ENCODE data around the gene FLNB. TPM values are rescaled to one million over a fixed set of nuclear protein-coding genes. Genes with fewer than 3 reads are reported as not detected.

FLNB gene
- total and polyA plus RNA-seq, 2 of the 13 experiments (the other 11 are each of a cell fraction or from before 2014, with no cell fraction given) = 106 to 130 TPM

DNA sequence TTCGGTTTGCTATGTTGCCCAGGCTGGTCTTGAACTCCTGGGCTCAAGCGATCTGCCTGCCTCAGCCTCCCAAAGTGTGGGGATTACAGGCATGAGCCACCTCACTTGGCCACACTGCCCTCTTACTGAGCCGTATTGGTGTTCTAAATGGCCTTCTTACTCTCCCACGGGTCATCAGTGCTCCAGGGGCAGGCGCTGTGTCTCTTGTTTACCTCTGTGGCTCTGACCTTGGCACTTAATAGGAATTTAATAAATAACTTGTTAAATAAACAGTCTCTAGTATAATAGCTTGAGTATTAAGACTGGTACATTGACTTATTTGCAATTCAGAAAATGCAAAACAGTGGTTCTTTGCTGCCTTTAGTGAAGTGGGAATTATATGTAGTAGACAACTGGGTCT is 13.7 kb downstream of the FLNB start (continued):
- TF ChIP-seq, protein P1, sequence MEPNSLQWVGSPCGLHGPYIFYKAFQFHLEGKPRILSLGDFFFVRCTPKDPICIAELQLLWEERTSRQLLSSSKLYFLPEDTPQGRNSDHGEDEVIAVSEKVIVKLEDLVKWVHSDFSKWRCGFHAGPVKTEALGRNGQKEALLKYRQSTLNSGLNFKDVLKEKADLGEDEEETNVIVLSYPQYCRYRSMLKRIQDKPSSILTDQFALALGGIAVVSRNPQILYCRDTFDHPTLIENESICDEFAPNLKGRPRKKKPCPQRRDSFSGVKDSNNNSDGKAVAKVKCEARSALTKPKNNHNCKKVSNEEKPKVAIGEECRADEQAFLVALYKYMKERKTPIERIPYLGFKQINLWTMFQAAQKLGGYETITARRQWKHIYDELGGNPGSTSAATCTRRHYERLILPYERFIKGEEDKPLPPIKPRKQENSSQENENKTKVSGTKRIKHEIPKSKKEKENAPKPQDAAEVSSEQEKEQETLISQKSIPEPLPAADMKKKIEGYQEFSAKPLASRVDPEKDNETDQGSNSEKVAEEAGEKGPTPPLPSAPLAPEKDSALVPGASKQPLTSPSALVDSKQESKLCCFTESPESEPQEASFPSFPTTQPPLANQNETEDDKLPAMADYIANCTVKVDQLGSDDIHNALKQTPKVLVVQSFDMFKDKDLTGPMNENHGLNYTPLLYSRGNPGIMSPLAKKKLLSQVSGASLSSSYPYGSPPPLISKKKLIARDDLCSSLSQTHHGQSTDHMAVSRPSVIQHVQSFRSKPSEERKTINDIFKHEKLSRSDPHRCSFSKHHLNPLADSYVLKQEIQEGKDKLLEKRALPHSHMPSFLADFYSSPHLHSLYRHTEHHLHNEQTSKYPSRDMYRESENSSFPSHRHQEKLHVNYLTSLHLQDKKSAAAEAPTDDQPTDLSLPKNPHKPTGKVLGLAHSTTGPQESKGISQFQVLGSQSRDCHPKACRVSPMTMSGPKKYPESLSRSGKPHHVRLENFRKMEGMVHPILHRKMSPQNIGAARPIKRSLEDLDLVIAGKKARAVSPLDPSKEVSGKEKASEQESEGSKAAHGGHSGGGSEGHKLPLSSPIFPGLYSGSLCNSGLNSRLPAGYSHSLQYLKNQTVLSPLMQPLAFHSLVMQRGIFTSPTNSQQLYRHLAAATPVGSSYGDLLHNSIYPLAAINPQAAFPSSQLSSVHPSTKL (CRISPR knock-in tag; IDR thresholded peaks at IDR 0.05) = peak; percentile 49; the same call in 1 of the 2 replicates
- TF ChIP-seq, protein P2, sequence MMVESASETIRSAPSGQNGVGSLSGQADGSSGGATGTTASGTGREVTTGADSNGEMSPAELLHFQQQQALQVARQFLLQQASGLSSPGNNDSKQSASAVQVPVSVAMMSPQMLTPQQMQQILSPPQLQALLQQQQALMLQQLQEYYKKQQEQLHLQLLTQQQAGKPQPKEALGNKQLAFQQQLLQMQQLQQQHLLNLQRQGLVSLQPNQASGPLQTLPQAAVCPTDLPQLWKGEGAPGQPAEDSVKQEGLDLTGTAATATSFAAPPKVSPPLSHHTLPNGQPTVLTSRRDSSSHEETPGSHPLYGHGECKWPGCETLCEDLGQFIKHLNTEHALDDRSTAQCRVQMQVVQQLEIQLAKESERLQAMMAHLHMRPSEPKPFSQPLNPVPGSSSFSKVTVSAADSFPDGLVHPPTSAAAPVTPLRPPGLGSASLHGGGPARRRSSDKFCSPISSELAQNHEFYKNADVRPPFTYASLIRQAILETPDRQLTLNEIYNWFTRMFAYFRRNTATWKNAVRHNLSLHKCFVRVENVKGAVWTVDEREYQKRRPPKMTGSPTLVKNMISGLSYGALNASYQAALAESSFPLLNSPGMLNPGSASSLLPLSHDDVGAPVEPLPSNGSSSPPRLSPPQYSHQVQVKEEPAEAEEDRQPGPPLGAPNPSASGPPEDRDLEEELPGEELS (CRISPR knock-in tag; IDR thresholded peaks at IDR 0.05) = peak; percentile 42; the same call in 1 of the 2 replicates
- TF ChIP-seq AKAP8 (CRISPR knock-in tag; IDR thresholded peaks at IDR 0.05) (no peak), MAZ (IDR thresholded peaks at IDR 0.05; ENCODE audit: borderline replicate concordance, low read depth, low read length) (no peak), MAZ (CRISPR knock-in tag; IDR thresholded peaks at IDR 0.05; ENCODE audit: low read depth) (no peak), ZC3H13 (CRISPR knock-in tag; IDR thresholded peaks at IDR 0.05) (no peak), BCL6 (CRISPR knock-in tag; IDR thresholded peaks at IDR 0.05) (peak; percentile 28; the same call in 1 of the 2 replicates), RFX3 (CRISPR knock-in tag; IDR thresholded peaks at IDR 0.05) (no peak), ZNF776 (CRISPR knock-in tag; IDR thresholded peaks at IDR 0.05) (0 out of 2 replicates have a peak, but pooled peaks have one; percentile 14), RARA (CRISPR knock-in tag; IDR thresholded peaks at IDR 0.05) (peak; percentile 76)
- TF ChIP-seq, protein P3, sequence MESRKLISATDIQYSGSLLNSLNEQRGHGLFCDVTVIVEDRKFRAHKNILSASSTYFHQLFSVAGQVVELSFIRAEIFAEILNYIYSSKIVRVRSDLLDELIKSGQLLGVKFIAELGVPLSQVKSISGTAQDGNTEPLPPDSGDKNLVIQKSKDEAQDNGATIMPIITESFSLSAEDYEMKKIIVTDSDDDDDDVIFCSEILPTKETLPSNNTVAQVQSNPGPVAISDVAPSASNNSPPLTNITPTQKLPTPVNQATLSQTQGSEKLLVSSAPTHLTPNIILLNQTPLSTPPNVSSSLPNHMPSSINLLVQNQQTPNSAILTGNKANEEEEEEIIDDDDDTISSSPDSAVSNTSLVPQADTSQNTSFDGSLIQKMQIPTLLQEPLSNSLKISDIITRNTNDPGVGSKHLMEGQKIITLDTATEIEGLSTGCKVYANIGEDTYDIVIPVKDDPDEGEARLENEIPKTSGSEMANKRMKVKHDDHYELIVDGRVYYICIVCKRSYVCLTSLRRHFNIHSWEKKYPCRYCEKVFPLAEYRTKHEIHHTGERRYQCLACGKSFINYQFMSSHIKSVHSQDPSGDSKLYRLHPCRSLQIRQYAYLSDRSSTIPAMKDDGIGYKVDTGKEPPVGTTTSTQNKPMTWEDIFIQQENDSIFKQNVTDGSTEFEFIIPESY (CRISPR knock-in tag; IDR thresholded peaks at IDR 0.05) = peak; percentile 67; the same call in 1 of the 2 replicates
- TF ChIP-seq, protein P4, sequence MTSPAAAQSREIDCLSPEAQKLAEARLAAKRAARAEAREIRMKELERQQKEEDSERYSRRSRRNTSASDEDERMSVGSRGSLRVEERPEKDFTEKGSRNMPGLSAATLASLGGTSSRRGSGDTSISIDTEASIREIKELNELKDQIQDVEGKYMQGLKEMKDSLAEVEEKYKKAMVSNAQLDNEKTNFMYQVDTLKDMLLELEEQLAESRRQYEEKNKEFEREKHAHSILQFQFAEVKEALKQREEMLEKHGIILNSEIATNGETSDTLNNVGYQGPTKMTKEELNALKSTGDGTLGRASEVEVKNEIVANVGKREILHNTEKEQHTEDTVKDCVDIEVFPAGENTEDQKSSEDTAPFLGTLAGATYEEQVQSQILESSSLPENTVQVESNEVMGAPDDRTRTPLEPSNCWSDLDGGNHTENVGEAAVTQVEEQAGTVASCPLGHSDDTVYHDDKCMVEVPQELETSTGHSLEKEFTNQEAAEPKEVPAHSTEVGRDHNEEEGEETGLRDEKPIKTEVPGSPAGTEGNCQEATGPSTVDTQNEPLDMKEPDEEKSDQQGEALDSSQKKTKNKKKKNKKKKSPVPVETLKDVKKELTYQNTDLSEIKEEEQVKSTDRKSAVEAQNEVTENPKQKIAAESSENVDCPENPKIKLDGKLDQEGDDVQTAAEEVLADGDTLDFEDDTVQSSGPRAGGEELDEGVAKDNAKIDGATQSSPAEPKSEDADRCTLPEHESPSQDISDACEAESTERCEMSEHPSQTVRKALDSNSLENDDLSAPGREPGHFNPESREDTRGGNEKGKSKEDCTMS (CRISPR knock-in tag; conservative IDR thresholded peaks at IDR 0.05) = no peak
- TF ChIP-seq, protein P5, sequence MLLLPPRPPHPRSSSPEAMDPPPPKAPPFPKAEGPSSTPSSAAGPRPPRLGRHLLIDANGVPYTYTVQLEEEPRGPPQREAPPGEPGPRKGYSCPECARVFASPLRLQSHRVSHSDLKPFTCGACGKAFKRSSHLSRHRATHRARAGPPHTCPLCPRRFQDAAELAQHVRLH (CRISPR knock-in tag; IDR thresholded peaks at IDR 0.05; ENCODE audit: borderline replicate concordance, low read depth) = 0 out of 2 replicates have a peak, but pooled peaks have one; percentile 23
- TF ChIP-seq, protein P6, sequence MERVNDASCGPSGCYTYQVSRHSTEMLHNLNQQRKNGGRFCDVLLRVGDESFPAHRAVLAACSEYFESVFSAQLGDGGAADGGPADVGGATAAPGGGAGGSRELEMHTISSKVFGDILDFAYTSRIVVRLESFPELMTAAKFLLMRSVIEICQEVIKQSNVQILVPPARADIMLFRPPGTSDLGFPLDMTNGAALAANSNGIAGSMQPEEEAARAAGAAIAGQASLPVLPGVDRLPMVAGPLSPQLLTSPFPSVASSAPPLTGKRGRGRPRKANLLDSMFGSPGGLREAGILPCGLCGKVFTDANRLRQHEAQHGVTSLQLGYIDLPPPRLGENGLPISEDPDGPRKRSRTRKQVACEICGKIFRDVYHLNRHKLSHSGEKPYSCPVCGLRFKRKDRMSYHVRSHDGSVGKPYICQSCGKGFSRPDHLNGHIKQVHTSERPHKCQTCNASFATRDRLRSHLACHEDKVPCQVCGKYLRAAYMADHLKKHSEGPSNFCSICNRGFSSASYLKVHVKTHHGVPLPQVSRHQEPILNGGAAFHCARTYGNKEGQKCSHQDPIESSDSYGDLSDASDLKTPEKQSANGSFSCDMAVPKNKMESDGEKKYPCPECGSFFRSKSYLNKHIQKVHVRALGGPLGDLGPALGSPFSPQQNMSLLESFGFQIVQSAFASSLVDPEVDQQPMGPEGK (CRISPR knock-in tag; IDR thresholded peaks at IDR 0.05) = no peak
